ENCODE data around the gene ADM2. TPM values are rescaled to one million over a fixed set of nuclear protein-coding genes. Genes with fewer than 3 reads are reported as not detected.

ADM2 gene
- polyA plus RNA-seq, 12 donors, result 0.16 to 1.6 (median 0.34) TPM; not detected in 2

DNA sequence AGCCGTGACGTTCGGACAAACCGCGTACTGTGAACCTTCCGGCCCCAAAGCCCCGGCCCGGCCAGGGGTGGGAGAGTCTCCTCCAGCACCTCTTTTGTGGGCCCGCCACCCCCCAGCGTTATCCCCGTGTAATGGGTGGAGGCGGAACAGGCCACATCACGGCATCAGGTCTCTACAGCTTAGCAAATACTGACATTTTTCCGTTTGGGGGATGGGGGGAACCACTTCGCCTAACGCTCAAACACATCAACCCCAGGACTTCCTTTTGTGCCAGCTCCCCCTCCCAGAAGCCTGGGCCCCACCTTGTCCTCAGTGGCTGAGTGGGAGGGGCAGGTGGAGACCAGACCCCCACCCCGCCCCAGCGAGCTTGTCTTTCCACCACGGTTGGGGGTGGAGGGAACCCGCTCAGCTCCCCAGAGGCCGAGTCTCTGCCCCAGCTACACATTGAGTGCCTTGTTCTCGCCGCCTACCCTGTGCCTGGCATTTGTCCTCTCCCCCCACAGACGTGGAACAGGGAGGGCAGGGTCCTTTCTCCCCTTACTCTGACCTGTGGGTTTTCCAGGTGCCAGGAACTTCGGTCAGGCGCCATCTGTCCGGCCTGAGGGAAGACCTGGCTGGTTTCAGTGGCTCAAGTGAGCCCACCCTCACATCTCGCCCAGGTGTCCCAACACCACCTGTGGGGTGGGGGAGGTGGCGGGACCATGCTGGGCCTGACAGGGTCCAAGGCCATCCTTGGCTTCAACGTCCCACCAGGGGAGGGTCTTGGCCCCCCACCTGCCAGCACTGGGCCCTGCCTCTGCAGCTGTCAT, 36.1 kb upstream of the ADM2 start:
- no peak for DNase-seq

DNA sequence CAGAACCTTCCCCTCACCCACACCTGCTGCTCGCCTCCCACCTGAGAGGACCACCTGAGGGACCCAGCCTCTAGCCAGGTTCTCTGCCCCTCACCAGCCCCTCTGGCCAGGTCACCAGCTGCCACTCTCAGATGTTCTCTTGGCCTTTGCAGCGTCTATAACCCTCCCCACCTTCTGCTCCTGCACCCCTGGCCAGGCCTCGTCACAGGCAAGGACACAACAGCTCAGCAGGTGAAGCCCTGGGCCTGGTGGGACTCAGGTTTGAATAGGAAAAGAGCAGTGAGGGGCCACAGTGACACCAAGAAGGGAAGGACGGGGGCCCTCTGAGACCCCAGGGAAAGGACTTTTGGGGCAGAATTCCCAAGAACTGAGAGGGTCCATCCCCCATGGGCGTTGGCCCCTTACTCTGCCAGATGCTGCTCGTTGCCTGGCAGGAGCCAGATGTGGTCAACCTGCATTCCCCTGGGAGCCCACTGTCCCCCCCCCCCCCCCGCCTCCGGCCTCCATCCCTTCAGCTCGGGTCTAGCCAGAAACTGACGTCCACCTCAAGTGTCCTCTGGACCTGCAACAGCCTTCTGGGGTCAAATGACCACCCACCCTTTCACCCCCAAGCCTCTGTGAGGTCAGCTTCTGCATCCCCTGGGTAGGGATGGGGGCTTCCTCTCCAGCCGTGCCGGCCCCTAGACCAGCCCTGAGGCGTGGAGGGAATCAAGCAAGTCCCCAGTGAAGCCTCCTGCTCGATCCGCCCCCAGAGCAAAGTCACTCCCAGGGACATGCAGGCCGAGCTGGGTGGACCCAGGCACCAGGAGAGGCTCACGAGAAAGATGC, 35.2 kb upstream of the ADM2 start:
- no peak for DNase-seq

DNA sequence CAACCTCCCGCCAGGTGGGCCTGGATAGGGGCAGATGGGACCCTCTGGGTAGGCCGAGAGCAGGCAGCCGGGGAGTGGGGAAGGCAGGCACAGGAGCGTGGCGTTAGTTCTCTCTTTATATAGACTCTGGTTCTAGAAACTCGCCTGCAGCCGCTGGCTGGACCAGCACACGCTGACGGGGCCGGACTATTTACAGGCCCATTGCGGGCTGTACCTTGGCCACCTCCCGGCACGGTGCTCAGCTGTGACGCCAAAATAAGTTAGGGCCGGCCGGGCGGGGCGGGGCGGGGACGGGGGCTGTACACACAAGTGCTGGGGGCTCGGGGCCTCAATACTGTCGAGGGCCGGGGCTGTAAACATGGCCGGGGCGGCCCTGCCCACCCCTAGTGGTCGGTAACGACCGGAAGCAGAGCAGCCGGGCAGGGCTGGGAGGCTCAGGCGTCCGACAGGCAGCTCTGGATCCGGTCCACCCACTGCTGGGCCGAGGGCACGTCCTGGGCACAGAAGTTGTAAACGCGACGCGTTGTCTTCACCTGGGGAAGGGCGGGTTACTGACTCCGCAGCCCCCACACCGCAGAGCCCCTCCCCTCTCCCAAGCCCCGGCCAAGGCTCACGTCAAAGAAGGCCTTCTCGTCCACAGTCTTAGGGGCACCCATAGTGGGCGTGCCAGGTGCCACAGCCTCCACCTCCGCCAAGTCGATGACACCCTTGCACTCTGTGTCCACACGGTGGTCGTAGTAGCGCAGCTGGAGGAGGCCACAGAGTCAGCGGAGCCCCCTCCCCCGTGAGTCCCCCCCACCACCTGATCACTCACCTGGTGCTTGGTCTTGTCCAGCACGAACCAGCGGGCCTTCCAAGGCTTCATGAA, 34.4 kb upstream of the ADM2 start:
- no peak for DNase-seq

GRCh38 chr22:50447576-50448551, 33.5 kb upstream of the ADM2 start:
- no peak for DNase-seq

GRCh38 chr22:50452649-50453048, 28.7 kb upstream of the ADM2 start:
- DNase-seq, result no peak

DNA sequence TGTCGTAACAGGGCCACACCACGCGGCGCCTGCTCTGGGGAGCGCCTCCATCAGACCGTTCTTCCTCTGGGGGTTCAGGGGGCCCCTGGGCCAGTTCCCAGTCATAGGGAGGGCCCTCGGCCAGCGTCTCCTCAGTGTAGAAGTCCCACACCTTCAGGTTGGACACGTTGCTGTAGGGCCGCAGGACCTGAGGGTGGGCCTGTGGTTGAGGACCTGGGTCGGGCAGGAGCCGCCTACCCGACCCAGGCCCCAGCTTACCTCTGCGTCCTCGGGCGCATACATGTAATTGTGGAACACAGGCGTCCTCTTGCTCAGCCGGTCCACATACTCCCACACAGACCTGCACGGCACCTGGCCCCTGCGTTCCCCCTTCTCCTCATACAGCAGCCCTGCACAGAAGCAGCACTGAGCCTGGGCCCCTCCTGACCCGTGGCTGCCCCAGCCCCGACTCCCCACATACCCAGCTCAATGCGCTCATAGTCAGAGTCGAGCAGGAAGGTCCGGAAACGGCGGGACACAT, 26.7 kb upstream of the ADM2 start:
- no peak for DNase-seq

DNA sequence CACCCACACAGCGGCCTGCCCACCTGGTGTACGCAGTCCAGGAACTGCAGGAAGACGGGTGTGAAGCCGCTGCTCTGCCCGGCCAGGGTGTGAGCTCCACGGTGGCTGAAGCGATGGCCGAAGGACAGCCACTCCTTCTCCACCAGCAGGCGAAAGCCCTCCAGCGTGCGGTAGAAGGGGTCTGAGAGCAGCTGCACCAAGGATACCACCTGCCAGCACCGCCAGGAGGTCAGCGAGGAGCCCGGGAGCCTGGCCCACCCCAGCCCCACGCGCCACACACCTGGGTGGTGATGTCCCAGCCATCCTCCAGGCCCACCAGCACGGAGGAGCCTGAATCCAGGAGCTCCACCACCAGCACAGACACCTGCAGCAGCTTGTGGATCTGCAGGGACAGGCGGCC, 26.1 kb upstream of the ADM2 start:
- no peak for DNase-seq

GRCh38 chr22:50456026-50456425, 25.3 kb upstream of the ADM2 start:
- no peak for DNase-seq

- DNase-seq, result no peak
Measured at GRCh38 chr22:50456466-50457234, 24.7 kb upstream of the ADM2 start.

- DNase-seq, result no peak
Measured at GRCh38 chr22:50459016-50459415, 22.3 kb upstream of the ADM2 start.

DNA sequence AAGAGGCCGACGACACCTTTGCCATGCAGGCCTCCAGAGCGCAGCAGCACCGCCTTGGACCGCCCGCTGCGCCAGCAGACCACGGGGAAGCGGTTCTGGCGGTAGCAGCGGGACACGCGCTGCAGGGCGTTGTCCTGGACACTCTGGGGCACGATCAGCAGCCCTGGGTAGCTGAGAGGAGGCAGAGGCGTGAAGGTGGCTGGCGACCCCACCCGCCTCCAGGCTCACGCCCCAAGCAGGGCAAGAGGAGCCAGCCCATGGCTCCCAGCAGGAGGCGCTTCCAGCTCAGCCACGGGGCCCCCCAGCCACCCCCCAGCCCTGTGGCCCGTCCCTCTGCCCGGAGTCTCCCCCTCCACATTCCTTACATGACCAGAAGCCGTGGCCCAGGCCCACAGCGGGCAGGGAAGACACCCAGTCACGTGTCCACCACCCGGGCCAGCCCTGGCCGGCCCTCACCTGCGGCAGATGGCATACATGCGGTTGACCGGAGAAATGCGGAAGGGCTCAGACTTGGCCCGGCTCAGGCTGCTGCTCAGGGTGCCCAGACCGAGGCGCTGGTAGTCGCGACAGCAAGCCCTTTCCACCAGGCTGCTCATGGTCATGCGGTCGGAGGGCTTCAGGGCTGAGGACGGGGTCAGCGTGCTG, 21.7 kb upstream of the ADM2 start:
- DNase-seq, result no peak

DNA sequence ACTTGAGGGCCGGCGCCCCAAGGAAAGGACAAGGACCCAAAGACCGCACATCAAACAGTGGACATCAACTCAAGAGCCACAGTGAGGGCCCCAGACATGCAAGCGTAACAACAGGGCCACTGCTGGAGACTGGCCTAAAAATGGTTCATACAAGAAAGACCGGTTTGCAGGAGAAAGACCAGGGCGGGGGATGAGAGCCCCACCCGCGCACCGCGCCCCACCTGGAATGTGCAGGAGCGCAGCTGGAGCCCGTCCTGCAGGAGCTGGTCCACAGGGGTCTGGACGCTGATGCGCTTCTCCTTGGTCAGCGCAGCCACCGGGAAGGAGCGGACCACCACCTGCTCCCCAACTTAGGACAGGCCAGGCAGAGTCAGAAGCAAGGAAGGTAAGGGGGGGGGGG, 20.4 kb upstream of the ADM2 start:
- DNase-seq, result no peak

DNA sequence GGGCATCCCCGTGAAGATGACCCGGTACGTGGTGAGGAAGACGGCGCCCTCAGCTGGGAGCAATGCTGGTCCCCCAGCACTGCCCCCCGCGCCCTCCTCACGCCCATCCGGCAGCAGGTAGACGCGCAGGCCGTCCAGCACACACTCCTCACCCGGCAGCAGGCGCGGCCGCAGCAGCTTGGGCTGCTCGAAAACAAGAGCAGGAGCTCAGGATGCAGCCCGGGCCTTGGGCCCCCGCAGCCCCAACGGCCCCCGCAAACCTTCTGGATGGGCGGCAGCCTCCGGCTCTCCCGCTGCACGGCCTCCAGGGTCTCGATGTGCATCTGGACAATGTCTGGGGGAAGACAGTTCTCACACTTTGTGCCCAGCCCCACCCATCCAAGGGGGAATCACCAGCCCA, 19.8 kb upstream of the ADM2 start:
- no peak for DNase-seq

GRCh38 chr22:50461979-50462540, 19.3 kb upstream of the ADM2 start:
- no peak for DNase-seq

DNA sequence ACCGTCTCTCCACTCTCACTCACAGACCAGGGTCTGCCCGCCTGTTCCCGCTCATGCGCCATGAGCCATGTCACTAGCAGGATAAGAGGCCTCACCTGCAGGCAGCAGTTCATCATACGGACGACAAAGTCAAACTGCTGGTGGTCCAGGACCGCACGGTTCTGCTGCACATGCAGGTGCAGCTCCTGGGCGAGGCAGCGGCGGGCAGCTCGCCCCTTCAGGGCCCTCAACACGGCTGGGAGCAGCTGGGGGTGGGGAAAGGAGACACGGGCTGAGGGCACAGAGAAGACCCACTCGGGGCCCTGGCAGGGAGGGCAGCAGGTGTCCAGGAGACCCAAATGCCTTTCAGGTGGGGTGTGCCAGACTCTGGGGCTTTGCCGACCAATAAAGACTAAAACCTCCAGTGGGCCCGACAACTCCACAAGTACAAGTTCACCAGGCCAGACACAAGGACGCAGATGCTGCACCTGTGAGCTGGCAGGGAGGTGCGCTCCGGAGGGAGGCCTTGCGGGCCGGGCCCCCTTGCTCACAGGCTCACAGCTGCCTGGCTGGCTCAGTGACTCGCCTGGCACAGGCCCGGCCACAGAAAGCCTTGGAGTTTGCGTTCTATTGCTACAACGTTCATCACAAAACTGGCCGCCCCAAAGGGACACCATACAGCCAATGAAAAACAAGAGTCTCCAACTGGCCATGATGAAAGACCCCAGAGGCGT, 18.0 kb upstream of the ADM2 start:
- DNase-seq, result no peak

DNA sequence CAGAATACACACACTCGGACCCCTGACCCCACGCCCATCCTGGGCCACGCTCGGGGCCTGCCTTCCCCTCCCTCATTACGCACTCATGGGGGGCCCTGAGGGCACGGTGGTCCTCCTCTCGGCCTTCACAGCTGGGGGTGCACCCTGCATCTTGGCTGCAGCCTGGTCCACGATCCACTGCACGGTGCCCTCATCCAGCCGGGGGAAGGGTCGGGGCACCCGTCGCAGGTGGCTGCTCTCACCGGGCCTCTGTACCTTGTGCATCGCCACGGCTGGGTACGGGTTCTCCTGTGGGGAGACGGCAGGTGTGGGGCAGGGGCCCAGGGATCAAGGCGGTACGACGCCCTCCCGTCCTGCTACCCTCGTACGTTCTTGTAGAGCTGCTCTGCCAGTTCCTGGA, 16.9 kb upstream of the ADM2 start:
- DNase-seq, result no peak

- DNase-seq, result no peak
Measured at GRCh38 chr22:50465066-50465930, 16.0 kb upstream of the ADM2 start.
